Endodermal cell (in vitro differentiated cells): ENCODE measurements around the gene ARHGAP12. TPM values are rescaled to one million over a fixed set of nuclear protein-coding genes. Genes with fewer than 3 reads are reported as not detected.

ENCODE experiments used
- DNase-seq: peaks from one replicate; pipeline ENCODE4 v3.0.0-alpha.2; 2017
- H3K27ac ChIP-seq: 2 replicates; pipeline ENCODE4 v1.5.1; 2013; ENCODE audit warnings: mild to moderate bottlenecking, low read depth, low read length, moderate library complexity
- H3K27me3 ChIP-seq: 2 replicates; pipeline ENCODE4 v1.6.1; 2013; ENCODE audit warnings: mild to moderate bottlenecking, low read length, moderate library complexity; ENCODE audit not compliant: insufficient read depth, control insufficient read depth, poor library complexity, severe bottlenecking
- H3K36me3 ChIP-seq: 2 replicates; pipeline ENCODE4 v1.7.0; 2013; ENCODE audit warnings: mild to moderate bottlenecking, low read length, moderate library complexity; ENCODE audit not compliant: control insufficient read depth, insufficient read depth
- H3K4me1 ChIP-seq: one replicate; pipeline ENCODE4 v1.7.0; 2013; ENCODE audit warnings: low read length; ENCODE audit not compliant: control insufficient read depth, insufficient read depth
- H3K4me3 ChIP-seq: 2 replicates; pipeline ENCODE4 v1.5.1; 2013; ENCODE audit warnings: mild to moderate bottlenecking, low read length, moderate library complexity
- H3K9ac ChIP-seq: 2 replicates; pipeline ENCODE4 v1.6.1; 2013; ENCODE audit warnings: mild to moderate bottlenecking, low read length, moderate library complexity; ENCODE audit not compliant: poor library complexity, severe bottlenecking; ENCODE audit errors: extremely low read depth
- H3K9me3 ChIP-seq: 2 replicates; pipeline ENCODE4 v1.6.1; 2013; ENCODE audit warnings: mild to moderate bottlenecking, low read length, moderate library complexity; ENCODE audit not compliant: control insufficient read depth
- H3K27ac Mint-ChIP-seq: 2 replicates; pipeline ENCODE4 v1.8.0; 2020; ENCODE audit warnings: mixed read lengths
- H3K27me3 Mint-ChIP-seq: 2 replicates; pipeline ENCODE4 v1.8.0; 2021; ENCODE audit warnings: mild to moderate bottlenecking, mixed read lengths; ENCODE audit not compliant: insufficient read depth
- H3K36me3 Mint-ChIP-seq: 2 replicates; pipeline ENCODE4 v1.8.0; 2020; ENCODE audit warnings: low read depth, mixed read lengths
- H3K4me1 Mint-ChIP-seq: 2 replicates; pipeline ENCODE4 v1.8.0; 2020; ENCODE audit warnings: mixed read lengths
- H3K4me3 Mint-ChIP-seq: 2 replicates; pipeline ENCODE4 v1.8.0; 2020; ENCODE audit warnings: mild to moderate bottlenecking, moderate library complexity, mixed read lengths
- H3K9me3 Mint-ChIP-seq: 2 replicates; pipeline ENCODE4 v1.8.0; 2020; ENCODE audit warnings: mild to moderate bottlenecking, mixed read lengths
- WGBS, 2 experiments: methylation state at CpG; one replicate each; pipeline versions ENCODE4 v1.1.5 to v1.1.7; 2013; ENCODE audit warnings: missing lambda C conversion rate in 2 of 2, mixed read lengths in 1 of 2; ENCODE audit not compliant: insufficient coverage in 1 of 2, insufficient read length in 1 of 2; 5-methylcytosine and 5-hydroxymethylcytosine counted together
- total RNA-seq, 2 donors: library from RNA; stranded (reverse); fragmentation: NEBNext Ultra II Directional in 1 of 2; extraction: Animal tissue kit (Norgen Biotek cat#: 25700) in 1 of 2; gene quantifications; 2 replicates in 1 of 2; 3 replicates in 1 of 2; pipeline ENCODE4 v1.2.1, GENCODE V29; 2021
- TF ChIP-seq, protein P1 (sequence below): fragments of 200-600 bp; sonication (generic); conservative IDR thresholded peaks from 2 replicates; pipeline ENCODE4 v1.5.0; 2021; ENCODE audit warnings: antibody characterized with exemption, mild to moderate bottlenecking

ARHGAP12 gene
- total RNA-seq, 2 donors from 2014 or later, result 49.6 to 49.8 TPM

DNA sequence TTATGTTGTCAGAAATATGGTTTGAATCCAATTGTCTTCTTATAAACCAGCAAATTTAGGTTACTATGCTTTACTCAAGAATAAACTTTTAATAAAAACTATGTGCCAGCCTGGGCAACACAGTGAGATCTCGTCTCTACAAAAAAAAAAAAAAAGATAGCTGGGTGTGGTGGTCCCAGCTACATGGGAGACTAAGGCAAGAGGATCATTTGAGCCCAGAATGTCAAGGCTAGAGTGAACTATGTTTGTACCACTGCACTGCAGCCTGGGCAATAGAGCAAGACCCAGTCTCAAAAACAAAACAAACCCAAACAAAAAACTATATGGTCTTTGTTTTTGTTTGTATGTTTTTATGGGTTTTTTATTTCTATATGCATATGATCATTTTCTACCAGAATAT is 7.5 kb upstream of the ARHGAP12 start:
- Mint-ChIP-seq H3K27me3 (no peaks in the 10 kb centered on the region), H3K27ac (no peak overlapping the region), H3K9me3 (no peaks in the 10 kb centered on the region), H3K4me1 (peaks cover 6% of the 10 kb centered on the region), H3K4me3 (no peak overlapping the region), H3K36me3 (no peaks in the 10 kb centered on the region)
- Histone ChIP-seq H3K9me3 (no peaks in the 10 kb centered on the region), H3K4me3 (no peak overlapping the region), H3K36me3 (no peaks in the 10 kb centered on the region), H3K27ac (no peak overlapping the region), H3K27me3 (no peaks in the 10 kb centered on the region), H3K4me1 (no peaks in the 10 kb centered on the region), H3K9ac (no peak overlapping the region)
- TF ChIP-seq, protein P1, sequence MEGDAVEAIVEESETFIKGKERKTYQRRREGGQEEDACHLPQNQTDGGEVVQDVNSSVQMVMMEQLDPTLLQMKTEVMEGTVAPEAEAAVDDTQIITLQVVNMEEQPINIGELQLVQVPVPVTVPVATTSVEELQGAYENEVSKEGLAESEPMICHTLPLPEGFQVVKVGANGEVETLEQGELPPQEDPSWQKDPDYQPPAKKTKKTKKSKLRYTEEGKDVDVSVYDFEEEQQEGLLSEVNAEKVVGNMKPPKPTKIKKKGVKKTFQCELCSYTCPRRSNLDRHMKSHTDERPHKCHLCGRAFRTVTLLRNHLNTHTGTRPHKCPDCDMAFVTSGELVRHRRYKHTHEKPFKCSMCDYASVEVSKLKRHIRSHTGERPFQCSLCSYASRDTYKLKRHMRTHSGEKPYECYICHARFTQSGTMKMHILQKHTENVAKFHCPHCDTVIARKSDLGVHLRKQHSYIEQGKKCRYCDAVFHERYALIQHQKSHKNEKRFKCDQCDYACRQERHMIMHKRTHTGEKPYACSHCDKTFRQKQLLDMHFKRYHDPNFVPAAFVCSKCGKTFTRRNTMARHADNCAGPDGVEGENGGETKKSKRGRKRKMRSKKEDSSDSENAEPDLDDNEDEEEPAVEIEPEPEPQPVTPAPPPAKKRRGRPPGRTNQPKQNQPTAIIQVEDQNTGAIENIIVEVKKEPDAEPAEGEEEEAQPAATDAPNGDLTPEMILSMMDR, result no peak
- no peak for DNase-seq
- WGBS, 2 experiments, result 67 to 100% methylated on average over 1 of the region's 1 CpG

DNA sequence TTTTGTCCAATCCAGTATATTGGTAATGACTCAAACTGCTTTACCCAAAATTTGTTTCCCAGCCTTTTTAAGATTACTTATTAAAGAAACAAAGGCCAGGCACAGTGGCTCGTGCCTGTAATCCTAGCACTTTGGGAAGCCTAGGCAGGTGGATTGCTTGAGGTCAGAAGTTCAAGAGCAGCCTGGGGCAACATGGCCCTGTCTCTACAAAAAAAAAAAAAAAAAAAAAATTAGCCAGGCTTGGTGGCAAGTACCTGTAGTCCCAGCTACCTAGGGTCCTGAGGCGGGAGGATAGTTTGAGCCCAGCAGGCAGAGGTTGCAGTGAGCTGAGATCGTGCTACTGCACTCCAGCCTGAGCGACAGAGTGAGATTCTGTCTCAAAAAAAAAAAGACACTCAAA is 7.0 kb upstream of the ARHGAP12 start:
- Mint-ChIP-seq H3K36me3 (no peaks in the 10 kb centered on the region), H3K4me3 (no peak overlapping the region), H3K27ac (no peak overlapping the region), H3K4me1 (peaks cover 9% of the 10 kb centered on the region), H3K9me3 (no peaks in the 10 kb centered on the region), H3K27me3 (no peaks in the 10 kb centered on the region)
- Histone ChIP-seq H3K9me3 (no peaks in the 10 kb centered on the region), H3K9ac (no peak overlapping the region), H3K4me3 (no peak overlapping the region), H3K27ac (no peak overlapping the region), H3K27me3 (no peaks in the 10 kb centered on the region), H3K36me3 (no peaks in the 10 kb centered on the region), H3K4me1 (no peaks in the 10 kb centered on the region)
- WGBS, 2 experiments, result 93 to 95% methylated on average over 3 to 4 of the region's 4 CpGs
- DNase-seq, result no peak
- TF ChIP-seq, protein P1, result no peak

DNA sequence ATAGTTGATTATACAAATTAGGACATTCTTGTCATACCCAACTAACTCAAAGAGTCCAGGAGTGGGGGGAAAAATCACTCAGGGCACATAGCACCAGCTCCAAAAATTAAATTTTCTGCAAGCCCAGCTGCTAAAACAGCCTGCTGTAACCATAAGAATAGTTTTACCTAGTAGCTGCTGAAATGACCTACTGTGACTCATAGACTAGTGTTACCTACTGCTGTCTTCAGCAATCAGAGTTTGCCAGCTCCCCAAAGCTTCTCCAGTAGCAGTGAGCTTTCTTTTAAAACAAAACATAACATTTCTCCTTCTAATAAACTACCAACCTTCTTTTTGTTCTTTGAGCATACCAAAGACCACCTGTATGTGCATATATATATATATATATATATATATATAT is 4.2 kb upstream of the ARHGAP12 start:
- H3K9ac ChIP-seq, result no peak overlapping the region
- H3K4me1 ChIP-seq, result peaks cover 11% of the 10 kb centered on the region
- peaks cover 17% of the 10 kb centered on the region for H3K4me1 Mint-ChIP-seq
- H3K27me3 Mint-ChIP-seq, result no peaks in the 10 kb centered on the region
- no peak overlapping the region for H3K4me3 ChIP-seq
- no peak overlapping the region for H3K27ac Mint-ChIP-seq
- H3K9me3 ChIP-seq, result no peaks in the 10 kb centered on the region
- H3K36me3 Mint-ChIP-seq, result no peaks in the 10 kb centered on the region
- H3K27me3 ChIP-seq, result no peaks in the 10 kb centered on the region
- H3K4me3 Mint-ChIP-seq, result no peak overlapping the region
- H3K27ac ChIP-seq, result no peak overlapping the region
- no peaks in the 10 kb centered on the region for H3K36me3 ChIP-seq
- TF ChIP-seq, protein P1, result no peak
- no peaks in the 10 kb centered on the region for H3K9me3 Mint-ChIP-seq
- DNase-seq, result no peak
